Measurements from ENCODE around the gene DCAF7. TPM values are rescaled to one million over a fixed set of nuclear protein-coding genes. Genes with fewer than 3 reads are reported as not detected.

Gene DCAF7
- polyA plus RNA-seq, 1 of the 3 experiments (the other 2 are of a cell fraction): 63.5 TPM

DNA sequence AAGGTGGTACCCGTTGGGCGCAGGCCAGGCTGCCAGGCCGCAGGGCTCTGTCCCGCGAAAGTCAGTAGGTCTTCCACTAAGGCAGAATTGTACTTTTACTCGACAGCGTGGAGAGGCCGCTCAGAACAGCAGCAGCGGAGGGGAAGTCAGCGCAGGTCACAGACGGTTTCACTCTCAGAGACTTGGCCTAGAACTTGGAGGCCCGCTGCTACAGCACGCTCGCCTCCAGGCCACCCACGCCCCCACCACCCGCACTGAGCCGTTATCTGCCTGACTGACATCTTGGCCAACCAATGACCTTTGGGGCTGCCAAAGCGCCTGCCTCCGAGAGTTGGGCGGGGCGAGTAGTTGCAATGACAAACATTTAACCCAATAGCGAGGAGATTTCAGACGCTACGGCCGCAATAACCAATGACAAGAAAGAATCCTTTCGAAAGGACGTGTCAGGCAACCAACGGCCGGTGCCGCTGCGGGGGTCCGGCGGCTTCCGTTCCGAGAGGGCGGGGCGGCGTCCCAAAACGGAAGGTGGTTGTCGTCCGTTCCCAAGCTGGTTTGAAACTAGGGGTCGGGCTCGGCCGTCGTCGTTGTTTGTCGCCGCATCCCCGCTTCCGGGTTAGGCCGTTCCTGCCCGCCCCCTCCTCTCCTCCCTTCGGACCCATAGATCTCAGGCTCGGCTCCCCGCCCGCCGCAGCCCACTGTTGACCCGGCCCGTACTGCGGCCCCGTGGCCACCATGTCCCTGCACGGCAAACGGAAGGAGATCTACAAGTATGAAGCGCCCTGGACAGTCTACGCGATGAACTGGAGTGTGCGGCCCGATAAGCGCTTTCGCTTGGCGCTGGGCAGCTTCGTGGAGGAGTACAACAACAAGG lies at the start of gene DCAF7 (continued):
- peak; percentile 64 for TF ChIP-seq TAF1 (IDR thresholded peaks at IDR 0.05; ENCODE audit: borderline replicate concordance, low read depth, low read length)
- TF ChIP-seq ELF1 (IDR thresholded peaks at IDR 0.05): peak; percentile 95
- TF ChIP-seq, protein P1, sequence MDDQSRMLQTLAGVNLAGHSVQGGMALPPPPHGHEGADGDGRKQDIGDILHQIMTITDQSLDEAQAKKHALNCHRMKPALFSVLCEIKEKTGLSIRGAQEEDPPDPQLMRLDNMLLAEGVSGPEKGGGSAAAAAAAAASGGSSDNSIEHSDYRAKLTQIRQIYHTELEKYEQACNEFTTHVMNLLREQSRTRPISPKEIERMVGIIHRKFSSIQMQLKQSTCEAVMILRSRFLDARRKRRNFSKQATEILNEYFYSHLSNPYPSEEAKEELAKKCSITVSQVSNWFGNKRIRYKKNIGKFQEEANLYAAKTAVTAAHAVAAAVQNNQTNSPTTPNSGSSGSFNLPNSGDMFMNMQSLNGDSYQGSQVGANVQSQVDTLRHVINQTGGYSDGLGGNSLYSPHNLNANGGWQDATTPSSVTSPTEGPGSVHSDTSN (IDR thresholded peaks at IDR 0.05): peak; percentile 100
- TF ChIP-seq CTCF (IDR thresholded peaks at IDR 0.05): no peak
- TF ChIP-seq, protein P2, sequence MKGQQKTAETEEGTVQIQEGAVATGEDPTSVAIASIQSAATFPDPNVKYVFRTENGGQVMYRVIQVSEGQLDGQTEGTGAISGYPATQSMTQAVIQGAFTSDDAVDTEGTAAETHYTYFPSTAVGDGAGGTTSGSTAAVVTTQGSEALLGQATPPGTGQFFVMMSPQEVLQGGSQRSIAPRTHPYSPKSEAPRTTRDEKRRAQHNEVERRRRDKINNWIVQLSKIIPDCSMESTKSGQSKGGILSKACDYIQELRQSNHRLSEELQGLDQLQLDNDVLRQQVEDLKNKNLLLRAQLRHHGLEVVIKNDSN (IDR thresholded peaks at IDR 0.05; ENCODE audit: borderline replicate concordance, low read depth): no peak
- TF ChIP-seq EZH2phosphoT487 (IDR thresholded peaks at IDR 0.05; ENCODE audit: borderline replicate concordance, low read depth): no peak
- peak; percentile 92 for TF ChIP-seq MAX (IDR thresholded peaks at IDR 0.05; ENCODE audit: low read depth)
- no peak for TF ChIP-seq NRF1 (IDR thresholded peaks at IDR 0.05; ENCODE audit: low read depth, low read length)

DNA sequence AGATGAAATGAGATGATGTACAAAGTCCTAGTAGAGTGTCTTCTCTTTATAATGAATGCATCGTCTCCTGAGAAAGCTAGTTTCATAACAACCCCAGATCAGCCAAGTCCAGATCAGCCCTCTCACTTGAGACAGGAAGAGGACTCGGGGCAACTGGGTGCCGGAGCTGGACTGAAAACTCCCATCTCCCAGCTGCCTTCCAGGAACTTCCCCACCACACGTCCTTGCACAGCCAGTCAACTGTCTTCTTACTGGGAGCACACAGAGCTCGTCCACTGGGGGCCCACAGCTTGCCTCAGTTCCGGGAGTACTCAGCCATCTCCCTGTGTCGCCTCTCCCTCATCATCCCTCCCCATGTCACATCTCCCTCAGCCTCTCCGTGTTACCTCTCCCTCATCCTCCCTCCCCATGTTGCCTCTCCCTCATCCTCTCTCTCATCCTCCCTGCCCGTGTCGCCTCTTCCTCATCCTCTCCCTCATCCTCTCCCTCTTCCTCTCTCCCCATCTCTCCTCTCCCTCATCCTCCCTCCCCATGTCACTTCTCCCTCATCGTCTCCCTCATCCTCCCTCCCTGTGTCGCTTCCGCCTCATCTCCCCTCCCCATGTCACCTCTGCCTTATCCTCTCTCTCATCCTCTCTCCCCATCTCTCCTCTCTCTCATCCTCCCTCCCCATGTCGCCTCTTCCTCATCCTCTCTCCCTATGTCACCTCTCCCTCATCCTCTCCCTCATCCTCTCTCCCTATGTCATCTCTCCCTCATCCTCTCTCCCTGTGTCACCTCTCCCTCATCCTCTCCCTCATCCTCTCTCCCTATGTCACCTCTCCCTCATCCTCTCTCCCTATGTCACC lies 49.5 kb upstream of the DCAF7 start:
- Histone ChIP-seq H4K20me1 (ENCODE audit: insufficient read depth) (no peaks in the 10 kb centered on the region), H3K4me2 (no peak overlapping the region), H3K36me3 (replicated peaks in 1 of 2; ENCODE audit: control insufficient read depth in 1 of 2, insufficient read depth in 2 of 2, low read length in 1 of 2) (no peaks in the 10 kb centered on the region), H3K9ac (no peak overlapping the region), H3K9me3 (no peaks in the 10 kb centered on the region), H3K27me3 (ENCODE audit: insufficient read depth) (peaks cover 17% of the 10 kb centered on the region; the same call in 1 of the 2 replicates), H3F3A (replicated peaks; ENCODE audit: insufficient read depth) (peaks cover 7% of the 10 kb centered on the region), H3K79me2 (ENCODE audit: insufficient read depth) (no peaks in the 10 kb centered on the region), H3K27ac (ENCODE audit: low read depth in 2 of 2, low read length in 1 of 2) (no peak overlapping the region), H2AFZ (ENCODE audit: low read depth) (no peak overlapping the region), H3K4me1 (ENCODE audit: control insufficient read depth in 1 of 2, insufficient read depth in 2 of 2, low read depth in 1 of 2, low read length in 1 of 2) (peaks cover 4 to 21% of the 10 kb centered on the region in 2 experiments; a peak in 1 of 4 replicates), H3K9me2 (no peaks in the 10 kb centered on the region), H3K4me3 (ENCODE audit: low read depth in 2 of 2, low read length in 1 of 2) (no peak overlapping the region)
- POLR2A ChIA-PET: interaction anchor here (0.6 kb wide), 1 partner anchor 65 kb away, joined by 3 read pairs; no protein-coding TSS in a partner anchor
- DNase-seq: no peak
- CTCF ChIA-PET: no interaction called here
- TF ChIP-seq YY1 (IDR thresholded peaks at IDR 0.05; ENCODE audit: low read depth) (no peak), FOXJ3 (CRISPR knock-in tag; IDR thresholded peaks at IDR 0.05) (no peak), TAF1 (IDR thresholded peaks at IDR 0.05; ENCODE audit: borderline replicate concordance, low read depth, low read length) (no peak), TCF12 (IDR thresholded peaks at IDR 0.05) (no peak), MEF2A (IDR thresholded peaks at IDR 0.05; ENCODE audit: borderline replicate concordance, low read depth) (no peak), NRF1 (IDR thresholded peaks at IDR 0.05; ENCODE audit: low read depth, low read length) (no peak), RFX5 (IDR thresholded peaks at IDR 0.05; ENCODE audit: low read length) (no peak), POLR2AphosphoS5 (IDR thresholded peaks at IDR 0.05; ENCODE audit: low read depth, low read length) (no peak)
- TF ChIP-seq, protein P3, sequence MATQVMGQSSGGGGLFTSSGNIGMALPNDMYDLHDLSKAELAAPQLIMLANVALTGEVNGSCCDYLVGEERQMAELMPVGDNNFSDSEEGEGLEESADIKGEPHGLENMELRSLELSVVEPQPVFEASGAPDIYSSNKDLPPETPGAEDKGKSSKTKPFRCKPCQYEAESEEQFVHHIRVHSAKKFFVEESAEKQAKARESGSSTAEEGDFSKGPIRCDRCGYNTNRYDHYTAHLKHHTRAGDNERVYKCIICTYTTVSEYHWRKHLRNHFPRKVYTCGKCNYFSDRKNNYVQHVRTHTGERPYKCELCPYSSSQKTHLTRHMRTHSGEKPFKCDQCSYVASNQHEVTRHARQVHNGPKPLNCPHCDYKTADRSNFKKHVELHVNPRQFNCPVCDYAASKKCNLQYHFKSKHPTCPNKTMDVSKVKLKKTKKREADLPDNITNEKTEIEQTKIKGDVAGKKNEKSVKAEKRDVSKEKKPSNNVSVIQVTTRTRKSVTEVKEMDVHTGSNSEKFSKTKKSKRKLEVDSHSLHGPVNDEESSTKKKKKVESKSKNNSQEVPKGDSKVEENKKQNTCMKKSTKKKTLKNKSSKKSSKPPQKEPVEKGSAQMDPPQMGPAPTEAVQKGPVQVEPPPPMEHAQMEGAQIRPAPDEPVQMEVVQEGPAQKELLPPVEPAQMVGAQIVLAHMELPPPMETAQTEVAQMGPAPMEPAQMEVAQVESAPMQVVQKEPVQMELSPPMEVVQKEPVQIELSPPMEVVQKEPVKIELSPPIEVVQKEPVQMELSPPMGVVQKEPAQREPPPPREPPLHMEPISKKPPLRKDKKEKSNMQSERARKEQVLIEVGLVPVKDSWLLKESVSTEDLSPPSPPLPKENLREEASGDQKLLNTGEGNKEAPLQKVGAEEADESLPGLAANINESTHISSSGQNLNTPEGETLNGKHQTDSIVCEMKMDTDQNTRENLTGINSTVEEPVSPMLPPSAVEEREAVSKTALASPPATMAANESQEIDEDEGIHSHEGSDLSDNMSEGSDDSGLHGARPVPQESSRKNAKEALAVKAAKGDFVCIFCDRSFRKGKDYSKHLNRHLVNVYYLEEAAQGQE (IDR thresholded peaks at IDR 0.05; ENCODE audit: low read depth, low read length): no peak
- WGBS (ENCODE audit: low lambda C conversion rate): 73% methylated on average over 14 of the region's 14 CpGs

Measured in SK-N-SH (cell line).